Fibroblast of mammary gland (primary cell): Measurements from ENCODE around the gene CNMD.
"Not testable (repeated sequence)": the region's sequence is repeated elsewhere in the genome, so short reads cannot be mapped to it uniquely, and the experiment has no call there.

Experiments
- DNase-seq: peaks from one replicate; pipeline ENCODE4 v3.0.0-alpha.2; 2010; ENCODE audit warnings: low read depth
- H3K4me3 ChIP-seq: 2 replicates; pipeline ENCODE4 v1.5.1; 2011; ENCODE audit warnings: low read depth, mild to moderate bottlenecking, low read length, moderate library complexity; ENCODE audit not compliant: control insufficient read depth
- TF ChIP-seq, protein P1 (sequence below): conservative IDR thresholded peaks from 2 replicates; pipeline ENCODE4 v1.5.1; 2011; ENCODE audit warnings: low read depth, low read length, inconsistent platforms; ENCODE audit not compliant: control insufficient read depth, insufficient read depth

Gene CNMD

GRCh38 chr13:52723181-52723580 is 16.4 kb downstream of the CNMD start:
- no peak for DNase-seq
- H3K4me3 ChIP-seq, result no peak overlapping the region
- TF ChIP-seq, protein P1, sequence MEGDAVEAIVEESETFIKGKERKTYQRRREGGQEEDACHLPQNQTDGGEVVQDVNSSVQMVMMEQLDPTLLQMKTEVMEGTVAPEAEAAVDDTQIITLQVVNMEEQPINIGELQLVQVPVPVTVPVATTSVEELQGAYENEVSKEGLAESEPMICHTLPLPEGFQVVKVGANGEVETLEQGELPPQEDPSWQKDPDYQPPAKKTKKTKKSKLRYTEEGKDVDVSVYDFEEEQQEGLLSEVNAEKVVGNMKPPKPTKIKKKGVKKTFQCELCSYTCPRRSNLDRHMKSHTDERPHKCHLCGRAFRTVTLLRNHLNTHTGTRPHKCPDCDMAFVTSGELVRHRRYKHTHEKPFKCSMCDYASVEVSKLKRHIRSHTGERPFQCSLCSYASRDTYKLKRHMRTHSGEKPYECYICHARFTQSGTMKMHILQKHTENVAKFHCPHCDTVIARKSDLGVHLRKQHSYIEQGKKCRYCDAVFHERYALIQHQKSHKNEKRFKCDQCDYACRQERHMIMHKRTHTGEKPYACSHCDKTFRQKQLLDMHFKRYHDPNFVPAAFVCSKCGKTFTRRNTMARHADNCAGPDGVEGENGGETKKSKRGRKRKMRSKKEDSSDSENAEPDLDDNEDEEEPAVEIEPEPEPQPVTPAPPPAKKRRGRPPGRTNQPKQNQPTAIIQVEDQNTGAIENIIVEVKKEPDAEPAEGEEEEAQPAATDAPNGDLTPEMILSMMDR, result no peak

GRCh38 chr13:52721356-52721755 is 18.3 kb downstream of the CNMD start:
- DNase-seq, H3K4me3 ChIP-seq: not testable (repeated sequence)

- not testable (repeated sequence) for H3K4me3 ChIP-seq, DNase-seq
Measured at GRCh38 chr13:52720904-52721303, 18.7 kb downstream of the CNMD start.

- no peak overlapping the region for H3K4me3 ChIP-seq
- DNase-seq, result no peak
- TF ChIP-seq, protein P1, result no peak
Measured at GRCh38 chr13:52713894-52714293, 25.7 kb downstream of the CNMD start.

DNA sequence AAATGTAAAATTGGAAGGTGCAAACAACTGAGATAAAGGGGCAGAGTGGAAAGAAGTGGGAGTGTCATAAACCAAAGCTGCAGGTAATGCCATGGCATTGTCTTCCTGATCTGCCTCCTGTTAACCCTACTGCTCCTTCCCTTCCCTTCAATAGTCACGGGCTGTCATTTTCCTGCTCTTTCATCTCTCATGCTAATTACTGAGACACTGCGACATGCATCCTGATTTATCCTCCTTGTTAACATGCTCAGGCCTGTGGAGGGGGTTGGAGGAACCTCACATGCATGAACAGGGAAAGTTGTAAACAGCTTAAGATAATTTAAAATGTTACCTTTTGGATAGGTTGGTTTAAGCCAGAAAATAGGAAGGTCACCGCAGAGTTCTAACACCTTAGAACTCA is 27.2 kb downstream of the CNMD start:
- TF ChIP-seq, protein P1, result no peak
- DNase-seq, result no peak
- H3K4me3 ChIP-seq, result no peak overlapping the region

- H3K4me3 ChIP-seq, result no peak overlapping the region
- TF ChIP-seq, protein P1, result no peak
- no peak for DNase-seq
Measured at GRCh38 chr13:52711286-52711685, 28.3 kb downstream of the CNMD start.

DNA sequence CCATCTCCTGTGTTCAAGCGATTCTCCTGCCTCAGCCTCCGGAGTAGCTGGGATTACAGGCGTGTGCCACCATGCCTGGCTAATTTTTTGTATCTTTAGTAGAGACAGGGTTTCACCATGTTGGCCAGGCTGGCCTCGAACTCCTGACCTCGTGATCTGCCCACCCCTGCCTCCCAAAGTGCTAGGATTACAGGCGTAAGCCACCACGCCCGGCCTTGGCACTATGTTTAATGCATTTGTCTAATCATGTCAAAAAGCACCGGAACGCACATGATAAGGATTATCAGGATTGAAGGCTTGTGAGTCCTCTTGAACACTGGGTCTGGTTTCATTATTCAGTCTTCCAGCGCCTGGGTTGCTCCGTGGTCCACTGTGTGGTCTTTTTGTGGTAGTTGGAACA is 31.4 kb downstream of the CNMD start:
- DNase-seq, result not testable (repeated sequence)

DNA sequence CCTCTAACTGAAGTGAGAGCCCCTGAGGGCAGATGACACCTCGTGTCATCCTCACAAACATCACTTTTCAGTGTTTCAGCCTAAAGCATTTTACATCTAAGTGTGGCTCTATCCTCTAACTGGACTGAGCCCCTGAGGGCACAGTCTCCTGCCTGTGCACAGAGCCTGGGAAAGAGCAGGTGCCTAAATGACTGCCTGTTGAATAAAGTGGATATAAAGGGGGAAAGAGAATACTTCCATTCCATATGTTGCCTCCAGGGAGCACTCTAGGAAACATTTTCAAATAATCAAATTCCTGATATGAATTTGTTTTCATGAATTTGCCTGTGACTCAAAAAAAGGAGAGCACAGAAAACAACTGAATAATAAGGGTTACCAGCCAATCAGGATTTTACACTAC is 32.2 kb downstream of the CNMD start:
- no peak for DNase-seq
- H3K4me3 ChIP-seq, result no peak overlapping the region
- TF ChIP-seq, protein P1, result peak; percentile 10

More for the DNA sequence above, 31.4 kb downstream of the CNMD start:
- H3K4me3 ChIP-seq, result not testable (repeated sequence)
